GM23248 (cell line): Measurements from ENCODE around the gene BLOC1S6.

Experiments
- EZH2 ChIP-seq: fragments of 200-600 bp; sonication (generic); IDR thresholded peaks from 2 replicates; pipeline ENCODE4 v1.6.1; 2018; ENCODE audit warnings: antibody characterized with exemption, mild to moderate bottlenecking; ENCODE audit not compliant: insufficient read depth, poor library complexity, severe bottlenecking
- EZH2phosphoT487 ChIP-seq: fragments of 200-600 bp; sonication (generic); IDR thresholded peaks from 2 replicates; pipeline ENCODE4 v1.6.1; 2018; ENCODE audit warnings: antibody characterized with exemption, moderate library complexity, mild to moderate bottlenecking, low read depth; ENCODE audit not compliant: insufficient read depth

DNA sequence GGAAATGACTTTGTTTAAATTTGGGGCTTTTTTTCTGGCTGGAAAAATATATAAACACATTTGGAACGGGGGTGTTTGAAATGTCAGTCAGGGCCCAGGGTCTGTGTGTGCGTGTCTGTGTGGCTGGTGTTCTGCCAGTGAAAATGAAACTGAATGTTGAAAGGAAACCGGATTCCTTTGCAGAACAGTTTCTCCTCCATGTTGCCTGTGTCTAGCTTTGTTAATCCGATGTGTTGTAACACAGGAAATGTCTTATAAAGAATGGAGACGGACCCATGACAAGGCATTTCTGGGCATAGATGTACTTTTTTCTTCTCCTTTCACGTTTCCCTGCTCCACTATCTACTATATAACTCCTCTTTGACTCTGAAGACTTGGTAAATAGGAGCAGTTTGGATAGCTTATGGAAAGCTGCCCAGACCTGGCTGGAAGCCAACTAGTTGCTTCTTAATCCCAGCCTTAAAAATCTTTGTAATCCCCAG is 50.4 kb downstream of the BLOC1S6 start:
- TF ChIP-seq EZH2 (no peak), EZH2phosphoT487 (no peak)
